AG08395 (cell line): ENCODE results near the gene PRRX2.
"Not testable (repeated sequence)": the region's sequence is repeated elsewhere in the genome, so short reads cannot be mapped to it uniquely, and the experiment has no call there.

Experiments used
- DNase-seq: peaks from one replicate; pipeline ENCODE4 v3.0.0; 2012; ENCODE audit warnings: mixed read lengths, low spot score

PRRX2 gene

GRCh38 chr9:129653823-129654553 lies 11.5 kb upstream of the PRRX2 start:
- no peak for DNase-seq

GRCh38 chr9:129654554-129655040 lies 10.8 kb upstream of the PRRX2 start:
- no peak for DNase-seq

- no peak for DNase-seq
Observed at GRCh38 chr9:129655154-129655553, 10.3 kb upstream of the PRRX2 start.

- no peak for DNase-seq
Observed at GRCh38 chr9:129655696-129656095, 9.8 kb upstream of the PRRX2 start.

- DNase-seq: peak; percentile 82
Observed at GRCh38 chr9:129656795-129657390, 8.6 kb upstream of the PRRX2 start.

- DNase-seq: no peak
Observed at GRCh38 chr9:129661029-129661428, 4.4 kb upstream of the PRRX2 start.

- DNase-seq: not testable (repeated sequence)
Observed at GRCh38 chr9:129662239-129662638, 3.2 kb upstream of the PRRX2 start.

GRCh38 chr9:129664746-129665388 lies 580 bp upstream of the PRRX2 start:
- peak; percentile 65 for DNase-seq

GRCh38 chr9:129665814-129666520 lies 520 bp downstream of the PRRX2 start:
- no peak for DNase-seq

- no peak for DNase-seq
Observed at GRCh38 chr9:129666575-129666974, 1.1 kb downstream of the PRRX2 start.

- no peak for DNase-seq
Observed at GRCh38 chr9:129667378-129667777, 1.9 kb downstream of the PRRX2 start.

- DNase-seq: peak; percentile 61
Observed at GRCh38 chr9:129667850-129668249, 2.4 kb downstream of the PRRX2 start.

- DNase-seq: peak; percentile 90
Observed at GRCh38 chr9:129669141-129669718, 3.8 kb downstream of the PRRX2 start.

GRCh38 chr9:129669946-129670345 lies 4.5 kb downstream of the PRRX2 start:
- peak; percentile 81 for DNase-seq

- DNase-seq: no peak
Observed at GRCh38 chr9:129671065-129671464, 5.6 kb downstream of the PRRX2 start.

- no peak for DNase-seq
Observed at GRCh38 chr9:129671519-129671918, 6.1 kb downstream of the PRRX2 start.

GRCh38 chr9:129672702-129673101 lies 7.3 kb downstream of the PRRX2 start:
- no peak for DNase-seq

- no peak for DNase-seq
Observed at GRCh38 chr9:129673602-129674001, 8.2 kb downstream of the PRRX2 start.

GRCh38 chr9:129674229-129674628 lies 8.8 kb downstream of the PRRX2 start:
- DNase-seq: no peak

GRCh38 chr9:129675620-129676019 lies 10.2 kb downstream of the PRRX2 start:
- DNase-seq: no peak

- DNase-seq: no peak
Observed at GRCh38 chr9:129676287-129676686, 10.8 kb downstream of the PRRX2 start.

GRCh38 chr9:129676975-129677374 lies 11.5 kb downstream of the PRRX2 start:
- DNase-seq: peak; percentile 82
